Measurements from ENCODE around the gene PLEKHA7. TPM values are rescaled to one million over a fixed set of nuclear protein-coding genes. Genes with fewer than 3 reads are reported as not detected.

The PLEKHA7 gene
- total and polyA plus RNA-seq, 2 of the 13 experiments (the other 11 are each of a cell fraction or from before 2014, with no cell fraction given), result 17.5 to 18.7 TPM

DNA sequence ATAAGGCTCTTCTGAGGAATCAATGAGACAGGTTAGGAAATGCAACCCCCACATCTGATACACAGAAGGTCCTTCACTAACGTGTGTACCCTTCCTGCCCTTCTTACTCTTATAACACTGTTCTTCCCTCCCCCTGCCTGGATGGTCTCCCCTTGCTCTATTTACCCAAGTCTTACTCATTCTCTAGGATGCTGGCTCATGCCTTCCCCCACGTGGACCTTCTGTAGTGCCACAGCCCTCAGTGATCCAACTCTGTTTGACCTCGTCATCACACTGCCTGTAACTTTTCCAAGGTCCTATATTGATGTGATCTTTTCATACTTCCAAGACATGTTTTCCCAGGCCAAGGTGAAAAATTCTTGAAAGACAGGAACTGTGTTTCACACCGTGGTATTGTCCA lies 195.9 kb downstream of the PLEKHA7 start (continued):
- TF ChIP-seq, protein P1, sequence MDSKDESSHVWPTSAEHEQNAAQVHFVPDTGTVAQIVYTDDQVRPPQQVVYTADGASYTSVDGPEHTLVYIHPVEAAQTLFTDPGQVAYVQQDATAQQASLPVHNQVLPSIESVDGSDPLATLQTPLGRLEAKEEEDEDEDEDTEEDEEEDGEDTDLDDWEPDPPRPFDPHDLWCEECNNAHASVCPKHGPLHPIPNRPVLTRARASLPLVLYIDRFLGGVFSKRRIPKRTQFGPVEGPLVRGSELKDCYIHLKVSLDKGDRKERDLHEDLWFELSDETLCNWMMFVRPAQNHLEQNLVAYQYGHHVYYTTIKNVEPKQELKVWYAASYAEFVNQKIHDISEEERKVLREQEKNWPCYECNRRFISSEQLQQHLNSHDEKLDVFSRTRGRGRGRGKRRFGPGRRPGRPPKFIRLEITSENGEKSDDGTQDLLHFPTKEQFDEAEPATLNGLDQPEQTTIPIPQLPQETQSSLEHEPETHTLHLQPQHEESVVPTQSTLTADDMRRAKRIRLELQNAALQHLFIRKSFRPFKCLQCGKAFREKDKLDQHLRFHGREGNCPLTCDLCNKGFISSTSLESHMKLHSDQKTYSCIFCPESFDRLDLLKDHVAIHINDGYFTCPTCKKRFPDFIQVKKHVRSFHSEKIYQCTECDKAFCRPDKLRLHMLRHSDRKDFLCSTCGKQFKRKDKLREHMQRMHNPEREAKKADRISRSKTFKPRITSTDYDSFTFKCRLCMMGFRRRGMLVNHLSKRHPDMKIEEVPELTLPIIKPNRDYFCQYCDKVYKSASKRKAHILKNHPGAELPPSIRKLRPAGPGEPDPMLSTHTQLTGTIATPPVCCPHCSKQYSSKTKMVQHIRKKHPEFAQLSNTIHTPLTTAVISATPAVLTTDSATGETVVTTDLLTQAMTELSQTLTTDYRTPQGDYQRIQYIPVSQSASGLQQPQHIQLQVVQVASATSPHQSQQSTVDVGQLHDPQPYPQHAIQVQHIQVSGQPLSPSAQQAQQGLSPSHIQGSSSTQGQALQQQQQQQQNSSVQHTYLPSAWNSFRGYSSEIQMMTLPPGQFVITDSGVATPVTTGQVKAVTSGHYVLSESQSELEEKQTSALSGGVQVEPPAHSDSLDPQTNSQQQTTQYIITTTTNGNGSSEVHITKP (CRISPR knock-in tag; IDR thresholded peaks at IDR 0.05; ENCODE audit: low read depth), result peak; percentile 60; the same call in 1 of the 2 replicates
- no peak for TF ChIP-seq LCORL (IDR thresholded peaks at IDR 0.05)
- 0 out of 2 replicates have a peak, but pooled peaks have one; percentile 28 for TF ChIP-seq LCORL (CRISPR knock-in tag; IDR thresholded peaks at IDR 0.05)
- TF ChIP-seq, protein P2, sequence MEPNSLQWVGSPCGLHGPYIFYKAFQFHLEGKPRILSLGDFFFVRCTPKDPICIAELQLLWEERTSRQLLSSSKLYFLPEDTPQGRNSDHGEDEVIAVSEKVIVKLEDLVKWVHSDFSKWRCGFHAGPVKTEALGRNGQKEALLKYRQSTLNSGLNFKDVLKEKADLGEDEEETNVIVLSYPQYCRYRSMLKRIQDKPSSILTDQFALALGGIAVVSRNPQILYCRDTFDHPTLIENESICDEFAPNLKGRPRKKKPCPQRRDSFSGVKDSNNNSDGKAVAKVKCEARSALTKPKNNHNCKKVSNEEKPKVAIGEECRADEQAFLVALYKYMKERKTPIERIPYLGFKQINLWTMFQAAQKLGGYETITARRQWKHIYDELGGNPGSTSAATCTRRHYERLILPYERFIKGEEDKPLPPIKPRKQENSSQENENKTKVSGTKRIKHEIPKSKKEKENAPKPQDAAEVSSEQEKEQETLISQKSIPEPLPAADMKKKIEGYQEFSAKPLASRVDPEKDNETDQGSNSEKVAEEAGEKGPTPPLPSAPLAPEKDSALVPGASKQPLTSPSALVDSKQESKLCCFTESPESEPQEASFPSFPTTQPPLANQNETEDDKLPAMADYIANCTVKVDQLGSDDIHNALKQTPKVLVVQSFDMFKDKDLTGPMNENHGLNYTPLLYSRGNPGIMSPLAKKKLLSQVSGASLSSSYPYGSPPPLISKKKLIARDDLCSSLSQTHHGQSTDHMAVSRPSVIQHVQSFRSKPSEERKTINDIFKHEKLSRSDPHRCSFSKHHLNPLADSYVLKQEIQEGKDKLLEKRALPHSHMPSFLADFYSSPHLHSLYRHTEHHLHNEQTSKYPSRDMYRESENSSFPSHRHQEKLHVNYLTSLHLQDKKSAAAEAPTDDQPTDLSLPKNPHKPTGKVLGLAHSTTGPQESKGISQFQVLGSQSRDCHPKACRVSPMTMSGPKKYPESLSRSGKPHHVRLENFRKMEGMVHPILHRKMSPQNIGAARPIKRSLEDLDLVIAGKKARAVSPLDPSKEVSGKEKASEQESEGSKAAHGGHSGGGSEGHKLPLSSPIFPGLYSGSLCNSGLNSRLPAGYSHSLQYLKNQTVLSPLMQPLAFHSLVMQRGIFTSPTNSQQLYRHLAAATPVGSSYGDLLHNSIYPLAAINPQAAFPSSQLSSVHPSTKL (CRISPR knock-in tag; IDR thresholded peaks at IDR 0.05), result peak; percentile 38; the same call in 1 of the 2 replicates
- TF ChIP-seq KMT2A (CRISPR knock-in tag; IDR thresholded peaks at IDR 0.05), result no peak
- TF ChIP-seq ZNF629 (CRISPR knock-in tag; conservative IDR thresholded peaks at IDR 0.05), result no peak
- TF ChIP-seq, protein P3, sequence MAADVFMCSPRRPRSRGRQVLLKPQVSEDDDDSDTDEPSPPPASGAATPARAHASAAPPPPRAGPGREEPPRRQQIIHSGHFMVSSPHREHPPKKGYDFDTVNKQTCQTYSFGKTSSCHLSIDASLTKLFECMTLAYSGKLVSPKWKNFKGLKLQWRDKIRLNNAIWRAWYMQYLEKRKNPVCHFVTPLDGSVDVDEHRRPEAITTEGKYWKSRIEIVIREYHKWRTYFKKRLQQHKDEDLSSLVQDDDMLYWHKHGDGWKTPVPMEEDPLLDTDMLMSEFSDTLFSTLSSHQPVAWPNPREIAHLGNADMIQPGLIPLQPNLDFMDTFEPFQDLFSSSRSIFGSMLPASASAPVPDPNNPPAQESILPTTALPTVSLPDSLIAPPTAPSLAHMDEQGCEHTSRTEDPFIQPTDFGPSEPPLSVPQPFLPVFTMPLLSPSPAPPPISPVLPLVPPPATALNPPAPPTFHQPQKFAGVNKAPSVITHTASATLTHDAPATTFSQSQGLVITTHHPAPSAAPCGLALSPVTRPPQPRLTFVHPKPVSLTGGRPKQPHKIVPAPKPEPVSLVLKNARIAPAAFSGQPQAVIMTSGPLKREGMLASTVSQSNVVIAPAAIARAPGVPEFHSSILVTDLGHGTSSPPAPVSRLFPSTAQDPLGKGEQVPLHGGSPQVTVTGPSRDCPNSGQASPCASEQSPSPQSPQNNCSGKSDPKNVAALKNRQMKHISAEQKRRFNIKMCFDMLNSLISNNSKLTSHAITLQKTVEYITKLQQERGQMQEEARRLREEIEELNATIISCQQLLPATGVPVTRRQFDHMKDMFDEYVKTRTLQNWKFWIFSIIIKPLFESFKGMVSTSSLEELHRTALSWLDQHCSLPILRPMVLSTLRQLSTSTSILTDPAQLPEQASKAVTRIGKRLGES (CRISPR knock-in tag; IDR thresholded peaks at IDR 0.05; ENCODE audit: borderline replicate concordance), result no peak
- TF ChIP-seq RFXAP (CRISPR knock-in tag; IDR thresholded peaks at IDR 0.05; ENCODE audit: borderline replicate concordance), result no peak
- TF ChIP-seq, protein P4, sequence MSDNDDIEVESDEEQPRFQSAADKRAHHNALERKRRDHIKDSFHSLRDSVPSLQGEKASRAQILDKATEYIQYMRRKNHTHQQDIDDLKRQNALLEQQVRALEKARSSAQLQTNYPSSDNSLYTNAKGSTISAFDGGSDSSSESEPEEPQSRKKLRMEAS (IDR thresholded peaks at IDR 0.05), result peak; percentile 44; the same call in 1 of the 2 replicates
- peak; percentile 17 for TF ChIP-seq TEAD3 (CRISPR knock-in tag; optimal IDR thresholded peaks at IDR 0.05; ENCODE audit: borderline replicate concordance)
- TF ChIP-seq, protein P5, sequence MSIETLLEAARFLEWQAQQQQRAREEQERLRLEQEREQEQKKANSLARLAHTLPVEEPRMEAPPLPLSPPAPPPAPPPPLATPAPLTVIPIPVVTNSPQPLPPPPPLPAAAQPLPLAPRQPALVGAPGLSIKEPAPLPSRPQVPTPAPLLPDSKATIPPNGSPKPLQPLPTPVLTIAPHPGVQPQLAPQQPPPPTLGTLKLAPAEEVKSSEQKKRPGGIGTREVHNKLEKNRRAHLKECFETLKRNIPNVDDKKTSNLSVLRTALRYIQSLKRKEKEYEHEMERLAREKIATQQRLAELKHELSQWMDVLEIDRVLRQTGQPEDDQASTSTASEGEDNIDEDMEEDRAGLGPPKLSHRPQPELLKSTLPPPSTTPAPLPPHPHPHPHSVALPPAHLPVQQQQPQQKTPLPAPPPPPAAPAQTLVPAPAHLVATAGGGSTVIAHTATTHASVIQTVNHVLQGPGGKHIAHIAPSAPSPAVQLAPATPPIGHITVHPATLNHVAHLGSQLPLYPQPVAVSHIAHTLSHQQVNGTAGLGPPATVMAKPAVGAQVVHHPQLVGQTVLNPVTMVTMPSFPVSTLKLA (IDR thresholded peaks at IDR 0.05), result peak; percentile 63
- peak; percentile 33 for TF ChIP-seq STAG1 (CRISPR knock-in tag; IDR thresholded peaks at IDR 0.05)
- 0 out of 4 replicates have a peak, but pooled peaks of 1 of the 2 experiments have one; percentile 2 for TF ChIP-seq MAFK (conservative IDR thresholded peaks at IDR 0.05 in 1 of 2, IDR thresholded peaks at IDR 0.05 in 1 of 2; ENCODE audit: low read length in 2 of 2)
- TF ChIP-seq FOSL2 (CRISPR knock-in tag; IDR thresholded peaks at IDR 0.05), result peak; percentile 93
- TF ChIP-seq, protein P6, sequence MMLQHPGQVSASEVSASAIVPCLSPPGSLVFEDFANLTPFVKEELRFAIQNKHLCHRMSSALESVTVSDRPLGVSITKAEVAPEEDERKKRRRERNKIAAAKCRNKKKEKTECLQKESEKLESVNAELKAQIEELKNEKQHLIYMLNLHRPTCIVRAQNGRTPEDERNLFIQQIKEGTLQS (CRISPR knock-in tag; IDR thresholded peaks at IDR 0.05), result peak; percentile 56; the same call in 1 of the 2 replicates
